ENCODE measurements around the gene DOK4.

DNA sequence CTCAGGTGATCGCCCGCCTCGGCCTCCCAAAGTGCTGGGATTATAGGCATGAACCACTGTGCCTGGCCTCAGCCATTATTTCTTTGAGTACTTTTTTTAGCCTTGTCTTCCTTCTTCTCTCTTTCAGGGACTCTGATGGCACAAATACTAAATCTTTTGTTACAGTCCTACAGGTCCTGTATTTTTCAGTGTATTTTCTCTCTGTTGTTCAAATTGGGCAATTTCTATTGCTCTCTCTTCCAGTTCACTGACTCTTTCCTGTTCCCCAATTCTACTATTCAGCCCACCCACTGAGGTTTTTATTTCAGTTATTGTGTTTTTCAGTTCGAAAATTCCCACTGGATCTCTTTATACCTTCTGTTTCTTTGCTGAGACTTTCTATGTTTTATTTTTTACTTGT is 7.5 kb upstream of the DOK4 start:
- TF ChIP-seq, protein P1, sequence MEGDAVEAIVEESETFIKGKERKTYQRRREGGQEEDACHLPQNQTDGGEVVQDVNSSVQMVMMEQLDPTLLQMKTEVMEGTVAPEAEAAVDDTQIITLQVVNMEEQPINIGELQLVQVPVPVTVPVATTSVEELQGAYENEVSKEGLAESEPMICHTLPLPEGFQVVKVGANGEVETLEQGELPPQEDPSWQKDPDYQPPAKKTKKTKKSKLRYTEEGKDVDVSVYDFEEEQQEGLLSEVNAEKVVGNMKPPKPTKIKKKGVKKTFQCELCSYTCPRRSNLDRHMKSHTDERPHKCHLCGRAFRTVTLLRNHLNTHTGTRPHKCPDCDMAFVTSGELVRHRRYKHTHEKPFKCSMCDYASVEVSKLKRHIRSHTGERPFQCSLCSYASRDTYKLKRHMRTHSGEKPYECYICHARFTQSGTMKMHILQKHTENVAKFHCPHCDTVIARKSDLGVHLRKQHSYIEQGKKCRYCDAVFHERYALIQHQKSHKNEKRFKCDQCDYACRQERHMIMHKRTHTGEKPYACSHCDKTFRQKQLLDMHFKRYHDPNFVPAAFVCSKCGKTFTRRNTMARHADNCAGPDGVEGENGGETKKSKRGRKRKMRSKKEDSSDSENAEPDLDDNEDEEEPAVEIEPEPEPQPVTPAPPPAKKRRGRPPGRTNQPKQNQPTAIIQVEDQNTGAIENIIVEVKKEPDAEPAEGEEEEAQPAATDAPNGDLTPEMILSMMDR (conservative IDR thresholded peaks at IDR 0.05), result no peak
- no peak for TF ChIP-seq EZH2 (IDR thresholded peaks at IDR 0.05; ENCODE audit: low read depth)
